Lung (tissue), 12 donors: ENCODE measurements around the gene KLHL28. TPM values are rescaled to one million over a fixed set of nuclear protein-coding genes. Genes with fewer than 3 reads are reported as not detected.
A peak's percentile ranks its signal among the peaks of the same experiment; 100 is the strongest.

Experiments
- ATAC-seq: fragments of 200-7000 bp; cut with Tn5 transposase; one replicate; pipeline ENCODE4 v1.9.1; 2020; ENCODE audit warnings: moderate number of reproducible peaks; ENCODE audit not compliant: insufficient read depth, low FRiP score
- DNase-seq, 3 donors: peaks; one replicate each; pipeline ENCODE4 v3.0.0-alpha.2; 2013 to 2017
- H3K27ac ChIP-seq, 2 donors: one replicate each; pipeline ENCODE4 v1.5.1; 2013; ENCODE audit warnings: mild to moderate bottlenecking in 2 of 2, moderate library complexity in 2 of 2, control low read depth in 1 of 2, inconsistent platforms in 1 of 2, low read depth in 1 of 2, low read length in 1 of 2
- H3K27me3 ChIP-seq, 3 donors: one replicate each; pipeline ENCODE4 v1.5.1; 2013; ENCODE audit warnings: low read length in 2 of 3; ENCODE audit not compliant: control insufficient read depth in 3 of 3, insufficient read depth in 3 of 3
- H3K36me3 ChIP-seq, 4 donors: one replicate each; pipeline ENCODE4 v1.5.1; 2013; ENCODE audit warnings: low read length in 4 of 4, mild to moderate bottlenecking in 1 of 4, moderate library complexity in 1 of 4; ENCODE audit not compliant: control insufficient read depth in 4 of 4, insufficient read depth in 4 of 4
- H3K4me1 ChIP-seq, 5 donors: one replicate each; pipeline ENCODE4 v1.5.1; 2013; ENCODE audit warnings: low read length in 5 of 5, mild to moderate bottlenecking in 2 of 5, moderate library complexity in 1 of 5; ENCODE audit not compliant: control insufficient read depth in 5 of 5, insufficient read depth in 5 of 5
- H3K4me3 ChIP-seq: one replicate; pipeline ENCODE4 v1.5.1; 2013; ENCODE audit warnings: mild to moderate bottlenecking, control low read depth, moderate library complexity
- H3K9ac ChIP-seq, 2 donors: one replicate each; pipeline ENCODE4 v1.5.1; 2013; ENCODE audit warnings: low read length in 2 of 2, control low read depth in 1 of 2; ENCODE audit not compliant: insufficient read depth in 1 of 2
- H3K9me3 ChIP-seq, 4 donors: one replicate each; pipeline ENCODE4 v1.5.1; 2013; ENCODE audit warnings: low read length in 3 of 4, mild to moderate bottlenecking in 1 of 4, moderate library complexity in 1 of 4; ENCODE audit not compliant: control insufficient read depth in 4 of 4, insufficient read depth in 3 of 4
- CTCF ChIP-seq: IDR thresholded peaks from 2 replicates; pipeline ENCODE4 v1.5.1; 2012; ENCODE audit warnings: mild to moderate bottlenecking; ENCODE audit errors: control extremely low read depth, extremely low read depth
- WGBS, 2 donors: extraction: QIAGEN DNeasy Blood & Tissue Kit; methylation state at CpG; one replicate each; pipeline ENCODE4 v1.1.7; 2013; 5-methylcytosine and 5-hydroxymethylcytosine counted together
- polyA plus RNA-seq, 2 donors: library from polyadenylated mRNA; stranded (reverse); fragments of 200-250 nt; gene quantifications; one replicate each; pipeline ENCODE4 v1.2.1, GENCODE V29; 2013
- total RNA-seq, 2 donors: library from RNA; depleted of rRNA in 1 of 2; stranded (reverse); fragments of >200 nt in 1 of 2; gene quantifications; one replicate each; pipeline ENCODE4 v1.2.1, GENCODE V29; 2014 to 2021
- donor health status: control.
- donor health status: control.
- donor health status: Bipolar disorder and iron deficiency.
- donor health status: healthy.
- donor health status: DM: yes; HTN: yes; CAD: no.

The KLHL28 gene
- total and polyA plus RNA-seq, 4 donors = 2.6 to 29.0 (median 9.5) TPM

GRCh38 chr14:44962334-44963043 lies 742 bp upstream of the KLHL28 start:
- WGBS, 2 donors = 1 to 2% methylated on average over 39 of the region's 39 CpGs
- DNase-seq (peak; percentile 66 to 80 (median 78)), ATAC-seq (peak; percentile 44)
- H3K4me3 ChIP-seq = peak overlapping the region; percentile 86
- no peak for TF ChIP-seq CTCF
- H3K4me1 ChIP-seq = peaks cover 5 to 33% (median 8%) of the 10 kb centered on the region in 5 donors
- no peaks in the 10 kb centered on the region for H3K27me3 ChIP-seq
- H3K27ac ChIP-seq = peak overlapping the region; percentile 77 to 96
- H3K9me3 ChIP-seq = no peaks in the 10 kb centered on the region
- H3K9ac ChIP-seq = peak overlapping the region; percentile 80 to 90
- H3K36me3 ChIP-seq = peaks cover 0 to 9% (median 0%) of the 10 kb centered on the region in 4 donors

GRCh38 chr14:44961151-44961553 lies 595 bp downstream of the KLHL28 start:
- peak overlapping the region; percentile 65 to 87 for H3K9ac ChIP-seq
- WGBS, 2 donors = 0% methylated on average over 14 of the region's 14 CpGs
- no peaks in the 10 kb centered on the region for H3K27me3 ChIP-seq
- H3K9me3 ChIP-seq = no peaks in the 10 kb centered on the region
- H3K36me3 ChIP-seq = peaks cover 0 to 9% (median 0%) of the 10 kb centered on the region in 4 donors
- DNase-seq = peak; percentile 74 to 88 (median 84)
- H3K4me1 ChIP-seq = peaks cover 5 to 30% (median 6%) of the 10 kb centered on the region in 5 donors
- no peak for TF ChIP-seq CTCF
- peak overlapping the region; percentile 91 for H3K4me3 ChIP-seq
- ATAC-seq = peak; percentile 45
- peak overlapping the region; percentile 87 to 98 for H3K27ac ChIP-seq

GRCh38 chr14:44960646-44961045 lies 1.1 kb downstream of the KLHL28 start:
- DNase-seq = no peak
- H3K27ac ChIP-seq = peak overlapping the region in 1 of 2 donors; percentile 87
- TF ChIP-seq CTCF = no peak
- 2% methylated on average over 3 of the region's 3 CpGs for WGBS, 2 donors
- no peak for ATAC-seq
- H3K4me1 ChIP-seq = peaks cover 4 to 30% (median 6%) of the 10 kb centered on the region in 5 donors
- H3K36me3 ChIP-seq = peaks cover 0 to 9% (median 0%) of the 10 kb centered on the region in 4 donors
- peak overlapping the region; percentile 91 for H3K4me3 ChIP-seq
- peak overlapping the region; percentile 65 to 87 for H3K9ac ChIP-seq
- no peaks in the 10 kb centered on the region for H3K9me3 ChIP-seq
- no peaks in the 10 kb centered on the region for H3K27me3 ChIP-seq
